Left kidney (tissue), 2 donors: ENCODE results near the gene CCL20. TPM values are rescaled to one million over a fixed set of nuclear protein-coding genes. Genes with fewer than 3 reads are reported as not detected.
"Not testable (repeated sequence)": the region's sequence is repeated elsewhere in the genome, so short reads cannot be mapped to it uniquely, and the experiment has no call there.

Experiments
- DNase-seq: peaks from one replicate; pipeline ENCODE4 v3.0.0-alpha.2; 2013
- polyA plus RNA-seq: library from polyadenylated mRNA; unstranded; fragments of 120-200 nt; gene quantifications from one replicate; pipeline ENCODE4 v1.2.1, GENCODE V29; 2013; ENCODE audit not compliant: insufficient read length

Gene CCL20
- polyA plus RNA-seq, 1 donor = 0.48 TPM

- no peak for DNase-seq
Measured at GRCh38 chr2:227834916-227835650, 21.4 kb downstream of the CCL20 start.

- not testable (repeated sequence) for DNase-seq
Measured at GRCh38 chr2:227839339-227840129, 25.9 kb downstream of the CCL20 start.

DNA sequence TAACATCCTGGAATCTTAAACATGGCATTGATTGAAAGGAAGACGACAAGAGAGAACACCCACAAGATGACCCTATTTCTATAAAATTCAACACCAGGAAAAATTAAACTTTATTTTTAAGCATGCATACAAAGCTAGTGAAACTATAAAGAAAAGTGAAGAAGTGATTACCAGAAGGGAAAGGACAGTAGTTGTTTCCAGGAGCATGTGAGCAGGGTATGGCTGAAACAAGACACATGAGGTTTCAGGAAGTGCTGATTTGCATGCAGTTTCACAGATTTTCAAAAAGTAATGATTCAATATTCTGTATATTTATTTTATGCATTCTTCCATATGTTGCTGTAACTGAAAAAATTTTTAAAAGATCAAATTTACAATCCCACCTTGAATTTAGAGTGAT, 33.2 kb downstream of the CCL20 start:
- DNase-seq = no peak

- no peak for DNase-seq
Measured at GRCh38 chr2:227848146-227848545, 34.5 kb downstream of the CCL20 start.

DNA sequence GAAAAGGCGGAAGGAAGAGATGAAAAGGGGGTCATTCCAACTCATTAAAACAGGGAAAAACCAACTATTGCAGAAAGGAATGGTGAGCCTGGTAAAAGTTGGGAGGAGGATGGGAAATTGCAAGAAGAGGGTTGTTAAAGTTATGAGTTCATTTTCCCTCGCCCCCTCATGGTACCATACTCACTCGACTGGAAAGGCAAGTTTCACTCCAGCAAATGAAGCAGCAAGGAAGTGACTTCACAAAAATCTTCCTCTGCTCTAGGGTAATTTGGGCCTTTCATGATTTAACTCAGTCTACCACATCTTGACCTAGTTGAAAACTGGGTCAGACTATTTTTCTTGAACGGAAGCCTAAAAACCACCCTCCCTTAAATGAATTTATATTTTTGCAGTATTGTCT, 34.9 kb downstream of the CCL20 start:
- DNase-seq = no peak

DNA sequence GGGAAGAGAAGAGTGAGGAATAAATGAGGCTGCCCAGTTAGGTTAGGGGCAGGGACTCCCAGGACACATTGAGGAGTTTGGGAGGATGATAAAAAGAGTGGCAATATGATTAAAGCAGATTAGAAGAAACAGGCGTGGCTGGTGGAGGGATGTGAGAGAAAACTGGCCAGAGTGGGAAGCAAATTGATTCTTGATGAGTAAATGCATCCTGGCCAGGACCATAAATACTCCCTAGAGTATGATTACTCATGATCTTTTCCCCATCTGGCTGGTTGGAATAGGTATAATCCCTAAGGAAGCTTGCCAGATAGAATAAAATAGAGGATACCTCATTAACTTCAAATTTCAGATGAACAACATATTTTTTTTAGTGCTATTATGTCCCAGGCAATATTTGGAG, 36.3 kb downstream of the CCL20 start:
- DNase-seq = no peak

DNA sequence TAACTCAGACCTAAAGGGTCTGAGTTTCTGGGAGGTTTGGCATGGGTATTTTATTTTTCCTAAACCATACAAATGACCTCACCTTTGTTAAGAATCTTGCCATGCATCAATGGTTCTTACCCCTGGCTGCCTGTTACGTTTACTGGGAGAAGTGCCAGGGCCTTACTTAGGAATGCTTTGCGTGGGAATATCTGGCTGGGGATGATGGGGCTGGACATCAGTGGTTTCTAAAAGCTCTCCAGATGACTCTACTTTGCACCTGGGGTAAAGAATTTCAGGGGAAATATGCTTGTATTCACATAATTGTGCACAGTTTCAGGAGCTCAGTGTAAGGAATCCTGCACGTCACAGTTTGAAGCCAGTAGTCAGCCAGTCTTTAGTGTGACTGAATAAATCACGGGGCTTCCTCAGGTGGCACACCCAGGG, 39.6 kb downstream of the CCL20 start:
- peak; percentile 41 for DNase-seq

DNA sequence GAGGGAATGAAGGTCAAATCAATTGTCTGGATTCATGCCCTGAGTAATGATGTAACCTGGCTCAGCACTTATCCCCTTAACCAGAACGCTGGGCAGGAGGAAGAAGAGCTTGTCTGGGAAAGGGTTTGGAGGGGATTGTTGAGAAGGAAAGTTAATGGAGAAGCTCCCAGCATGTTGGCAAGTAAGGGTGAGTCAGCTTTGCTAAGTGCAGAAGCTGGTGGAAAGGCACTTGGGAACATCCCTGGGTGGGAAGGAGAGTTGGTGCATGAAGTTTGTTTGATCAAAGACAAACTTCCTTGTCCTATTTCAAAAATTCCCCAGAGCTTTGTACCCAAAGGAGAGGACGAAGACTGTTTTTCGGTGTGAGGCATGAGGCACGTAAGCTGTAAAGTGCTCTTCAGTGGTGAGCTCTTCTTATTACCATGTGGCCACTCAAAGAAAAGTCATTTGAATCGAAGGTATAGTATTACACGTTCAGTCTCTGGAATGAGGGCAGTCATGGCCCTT, 40.2 kb downstream of the CCL20 start:
- DNase-seq = no peak

DNA sequence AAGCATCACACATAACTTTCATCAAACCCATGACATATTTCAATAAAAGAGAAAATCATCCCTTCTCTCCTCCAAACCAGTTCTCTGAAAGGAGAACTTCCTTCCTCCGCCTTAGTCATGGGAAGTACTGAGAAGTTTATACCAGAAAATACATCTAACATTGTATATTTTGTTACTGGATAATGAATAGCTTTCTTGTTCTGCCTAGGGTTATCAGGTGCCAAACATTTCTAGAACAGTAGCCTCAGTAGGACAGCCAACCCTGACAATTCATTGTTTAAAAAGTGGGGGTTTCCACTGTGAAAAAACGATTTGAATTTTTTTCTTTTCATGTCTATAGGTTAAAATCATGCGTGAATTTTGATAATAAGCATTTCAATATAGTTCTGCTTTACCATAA, 41.8 kb downstream of the CCL20 start:
- no peak for DNase-seq

DNA sequence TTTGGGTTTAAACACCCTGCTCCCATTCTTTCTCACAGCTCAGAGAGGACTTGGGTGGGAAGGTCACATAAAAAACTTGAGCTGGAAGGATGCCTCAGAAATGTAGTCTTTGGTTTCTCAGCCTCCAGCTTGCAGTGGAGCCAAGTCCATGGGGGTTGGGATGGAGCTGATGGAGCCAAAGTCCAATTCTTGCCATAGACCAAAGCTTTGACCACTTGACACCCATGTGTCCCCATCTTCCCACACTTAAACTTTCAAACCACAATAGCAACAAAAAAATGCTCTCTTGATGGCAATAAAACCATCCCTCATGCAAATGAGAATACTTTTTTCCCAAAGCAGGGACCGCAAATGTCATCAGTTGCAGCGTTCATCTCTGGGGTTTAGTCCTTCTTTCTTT, 43.1 kb downstream of the CCL20 start:
- no peak for DNase-seq

- no peak for DNase-seq
Measured at GRCh38 chr2:227860221-227860641, 46.6 kb downstream of the CCL20 start.

DNA sequence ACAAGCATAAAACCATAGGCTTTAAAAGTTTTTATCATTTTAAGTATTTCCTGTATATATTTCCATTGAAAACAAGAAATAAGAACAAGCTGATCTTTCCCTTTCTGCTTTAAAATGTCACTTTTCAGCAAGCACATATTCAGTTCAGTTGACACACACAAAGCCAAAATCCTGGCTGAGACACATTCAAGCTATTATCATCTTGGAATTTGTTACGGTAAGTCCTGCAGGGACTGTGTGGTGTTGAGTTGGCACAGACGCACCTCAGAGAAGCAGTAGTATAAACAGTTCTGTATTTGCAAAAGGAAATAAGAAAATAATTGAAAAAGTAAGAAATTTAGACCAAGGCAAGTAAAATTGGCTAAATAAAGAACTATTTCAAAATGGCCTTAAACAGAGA, 47.4 kb downstream of the CCL20 start:
- no peak for DNase-seq

DNA sequence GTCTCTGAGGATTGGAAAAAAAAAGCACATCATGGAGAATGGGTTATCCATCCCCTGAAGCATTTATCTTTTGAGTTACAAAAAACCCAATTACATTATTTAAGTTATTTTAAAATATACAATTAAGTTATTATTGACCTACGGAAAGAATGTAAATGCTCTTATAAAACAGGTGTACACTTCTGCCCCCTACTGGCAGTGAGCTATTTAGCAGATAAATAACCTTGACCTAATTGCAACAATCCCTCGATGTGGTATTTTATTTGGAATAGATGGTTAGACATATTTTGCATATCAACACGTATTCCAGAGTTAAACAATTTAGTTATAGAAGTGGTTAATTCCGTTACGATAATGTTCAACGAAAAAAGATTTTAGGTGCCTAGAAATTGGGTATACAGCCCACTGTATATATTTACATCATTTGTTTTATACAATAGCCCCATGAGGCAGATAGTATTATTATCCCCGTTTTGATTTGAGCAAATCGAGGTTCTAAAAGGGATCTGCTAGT, 48.6 kb downstream of the CCL20 start:
- no peak for DNase-seq

- DNase-seq = no peak
Measured at GRCh38 chr2:227862741-227863588, 49.3 kb downstream of the CCL20 start.

GRCh38 chr2:227864161-227864756, 50.6 kb downstream of the CCL20 start:
- no peak for DNase-seq

DNA sequence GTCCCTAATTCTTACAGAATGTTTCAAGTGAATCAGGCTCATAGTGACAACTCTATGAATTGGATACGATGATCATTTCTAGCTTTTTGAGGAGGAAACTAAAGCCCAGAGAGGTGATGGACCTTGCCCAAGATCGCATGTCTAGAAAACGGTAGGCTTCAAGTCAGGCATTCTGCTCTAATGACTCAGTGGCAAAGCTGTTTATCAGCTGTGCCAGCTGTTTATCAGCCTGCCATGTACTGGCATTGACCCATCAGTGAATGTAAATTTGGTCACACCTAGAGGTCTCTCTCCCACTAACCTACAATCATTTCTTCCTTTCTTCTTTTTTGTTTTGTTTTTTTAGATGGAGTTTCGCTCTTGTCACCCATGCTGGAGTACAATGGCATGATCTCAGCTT, 51.6 kb downstream of the CCL20 start:
- no peak for DNase-seq

Other genes starting within 250 kb of the CCL20 start
- not detected for gene SCYGR2, start 214.9 kb upstream of the CCL20 start, polyA plus RNA-seq
- gene SCYGR3, start 199.0 kb upstream of the CCL20 start, polyA plus RNA-seq = not detected
- gene SCYGR4, start 196.3 kb upstream of the CCL20 start, polyA plus RNA-seq = not detected
- not detected for gene SCYGR5, start 147.0 kb upstream of the CCL20 start, polyA plus RNA-seq
- gene SLC19A3, start 95.8 kb upstream of the CCL20 start, polyA plus RNA-seq = 10.7 TPM
- gene SCYGR6, start 89.1 kb upstream of the CCL20 start, polyA plus RNA-seq = not detected
- gene SCYGR7, start 85.5 kb upstream of the CCL20 start, polyA plus RNA-seq = not detected
- gene SCYGR8, start 67.9 kb upstream of the CCL20 start, polyA plus RNA-seq = not detected
- 0.52 TPM for gene DAW1, start 57.8 kb downstream of the CCL20 start, polyA plus RNA-seq